ENCODE data around the gene REEP6. TPM values are rescaled to one million over a fixed set of nuclear protein-coding genes. Genes with fewer than 3 reads are reported as not detected.

The REEP6 gene
- total and polyA plus RNA-seq, 12 donors, result 16.5 to 205 (median 115) TPM

DNA sequence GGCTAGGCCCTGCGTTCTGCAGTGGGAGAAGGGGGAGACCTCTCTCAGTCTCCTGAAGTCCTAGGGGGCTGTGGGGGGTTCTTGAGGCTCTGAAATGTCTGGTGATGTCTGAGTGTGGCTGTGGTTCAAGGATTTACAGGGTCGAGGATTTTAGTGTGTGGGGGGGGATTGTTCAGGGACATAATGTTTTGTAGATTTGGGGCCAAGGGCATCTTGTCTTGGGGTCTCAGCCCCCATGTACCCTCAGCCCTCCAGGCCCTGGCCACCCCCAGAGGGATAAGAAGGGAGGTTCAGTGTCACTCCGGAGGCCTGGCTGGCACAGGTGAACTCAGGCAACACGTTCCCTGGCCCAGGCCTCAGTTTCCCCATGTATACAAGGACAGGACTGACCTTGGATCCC lies 43.5 kb upstream of the REEP6 start:
- Histone ChIP-seq H3K4me3 (no peak overlapping the region), H3K27ac (no peak overlapping the region), H3K27me3 (peaks cover 59% of the 10 kb centered on the region), H3K4me1 (replicated peaks in 1 of 2) (peaks cover 5 to 26% of the 10 kb centered on the region in 2 donors), H3K36me3 (replicated peaks in 1 of 2) (peaks cover 0 to 4% of the 10 kb centered on the region in 2 donors), H3K9me3 (replicated peaks in 1 of 3) (no peaks in the 10 kb centered on the region)
- intact Hi-C loops (cut with DNase I), result loop anchor here in 1 of 2 donors (10.0 kb wide), 1 partner anchor 133 kb away; no protein-coding TSS in a partner anchor
- no peak for TF ChIP-seq POLR2A (IDR thresholded peaks at IDR 0.05)
- TF ChIP-seq, protein P1, sequence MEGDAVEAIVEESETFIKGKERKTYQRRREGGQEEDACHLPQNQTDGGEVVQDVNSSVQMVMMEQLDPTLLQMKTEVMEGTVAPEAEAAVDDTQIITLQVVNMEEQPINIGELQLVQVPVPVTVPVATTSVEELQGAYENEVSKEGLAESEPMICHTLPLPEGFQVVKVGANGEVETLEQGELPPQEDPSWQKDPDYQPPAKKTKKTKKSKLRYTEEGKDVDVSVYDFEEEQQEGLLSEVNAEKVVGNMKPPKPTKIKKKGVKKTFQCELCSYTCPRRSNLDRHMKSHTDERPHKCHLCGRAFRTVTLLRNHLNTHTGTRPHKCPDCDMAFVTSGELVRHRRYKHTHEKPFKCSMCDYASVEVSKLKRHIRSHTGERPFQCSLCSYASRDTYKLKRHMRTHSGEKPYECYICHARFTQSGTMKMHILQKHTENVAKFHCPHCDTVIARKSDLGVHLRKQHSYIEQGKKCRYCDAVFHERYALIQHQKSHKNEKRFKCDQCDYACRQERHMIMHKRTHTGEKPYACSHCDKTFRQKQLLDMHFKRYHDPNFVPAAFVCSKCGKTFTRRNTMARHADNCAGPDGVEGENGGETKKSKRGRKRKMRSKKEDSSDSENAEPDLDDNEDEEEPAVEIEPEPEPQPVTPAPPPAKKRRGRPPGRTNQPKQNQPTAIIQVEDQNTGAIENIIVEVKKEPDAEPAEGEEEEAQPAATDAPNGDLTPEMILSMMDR (IDR thresholded peaks at IDR 0.05), result no peak
- 0 to 22% (median 20%) methylated on average over 2 to 4 of the region's 4 CpGs for WGBS, 4 donors
- DNase-seq, result no peak

DNA sequence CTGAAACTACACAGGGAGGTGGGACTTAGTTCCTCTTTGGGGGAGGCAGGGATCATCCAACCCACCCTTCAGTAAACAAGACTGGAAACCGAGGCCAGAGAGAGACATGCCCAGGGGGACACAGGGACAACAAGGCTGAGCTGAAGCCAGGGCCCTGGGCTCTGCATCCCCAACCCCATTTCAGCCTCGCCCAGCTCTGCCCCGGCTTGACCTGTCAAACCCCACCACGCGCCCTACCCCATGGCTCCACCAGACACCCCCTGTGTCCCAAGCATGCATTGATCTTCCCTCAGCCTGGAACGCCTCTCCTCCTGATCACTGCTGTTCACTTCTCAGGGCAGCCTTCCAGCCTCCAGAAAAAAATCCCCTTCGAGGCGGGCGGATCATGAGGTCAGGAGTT lies 43.0 kb upstream of the REEP6 start:
- H3K27me3 ChIP-seq, result peaks cover 64% of the 10 kb centered on the region
- no peak for DNase-seq
- no peaks in the 10 kb centered on the region for H3K9me3 ChIP-seq (replicated peaks in 1 of 3)
- 84 to 90% (median 86%) methylated on average over 7 to 9 of the region's 9 CpGs for WGBS, 4 donors
- peaks cover 5 to 26% of the 10 kb centered on the region in 2 donors for H3K4me1 ChIP-seq (replicated peaks in 1 of 2)
- no peaks in the 10 kb centered on the region for H3K36me3 ChIP-seq (replicated peaks in 1 of 2)
- H3K27ac ChIP-seq, result no peak overlapping the region
- no peak overlapping the region for H3K4me3 ChIP-seq
- intact Hi-C loops (cut with DNase I), result loop anchor here in 1 of 2 donors (10.0 kb wide), 1 partner anchor 133 kb away; no protein-coding TSS in a partner anchor
- TF ChIP-seq, protein P1 (IDR thresholded peaks at IDR 0.05), result no peak
- TF ChIP-seq POLR2A (IDR thresholded peaks at IDR 0.05), result no peak

DNA sequence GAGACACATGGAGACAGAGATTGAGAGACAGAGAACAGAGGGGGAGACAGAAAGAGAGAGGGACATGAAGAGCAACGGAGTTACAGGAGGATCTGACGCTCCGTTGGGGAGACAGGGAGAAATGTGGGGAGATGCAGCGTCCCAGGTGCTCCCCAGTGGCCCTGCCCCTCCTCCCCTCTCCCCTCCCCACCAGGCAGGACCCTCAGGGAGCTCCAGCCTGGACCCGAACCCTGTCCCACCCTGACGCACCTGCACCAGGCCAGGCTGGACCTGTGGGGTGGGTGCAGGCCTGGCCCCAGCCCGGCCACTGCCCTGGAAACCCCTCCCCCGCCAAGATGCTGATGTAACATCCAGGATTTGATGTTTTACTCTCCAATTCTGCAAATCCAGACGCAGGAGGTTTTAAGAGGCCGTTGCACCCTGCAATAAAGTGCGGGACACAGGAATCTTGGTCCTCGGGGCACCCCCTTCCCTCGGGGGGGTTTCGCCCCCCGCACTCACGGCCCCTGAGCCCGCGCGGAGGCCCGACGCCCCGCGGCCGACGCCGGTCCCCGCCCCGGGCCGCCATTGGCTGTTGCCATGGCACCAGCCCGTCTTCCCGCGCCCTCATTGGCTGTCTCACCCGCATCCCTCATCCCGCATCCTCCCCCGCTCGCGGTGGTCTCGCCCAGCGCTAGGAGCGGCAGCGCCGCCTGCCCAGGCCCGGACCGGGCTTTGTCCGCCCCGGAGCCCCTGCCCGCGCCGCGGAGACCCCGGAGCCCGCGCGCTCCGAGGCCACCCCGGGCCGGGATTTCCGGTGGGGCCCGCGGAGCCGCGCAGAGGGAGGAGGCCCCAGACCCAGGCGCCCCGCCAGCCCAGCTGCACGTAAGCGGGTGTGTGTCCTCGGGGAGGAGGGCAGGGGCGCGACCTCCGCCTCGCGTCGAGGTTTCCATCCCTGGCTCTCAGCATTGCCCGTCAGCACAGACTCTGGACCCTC lies 41.2 kb upstream of the REEP6 start, which contains the start of gene APC2:
Gene APC2 (plus strand): TSS at position 655 of the 976 bp plus-strand sequence. CDS start 2,881 bp downstream, outside the sequence.
- H3K36me3 ChIP-seq (replicated peaks in 1 of 2), result no peaks in the 10 kb centered on the region
- TF ChIP-seq, protein P1 (IDR thresholded peaks at IDR 0.05), result no peak
- TF ChIP-seq POLR2A (IDR thresholded peaks at IDR 0.05), result no peak
- WGBS, 4 donors, result 4 to 13% (median 5%) methylated on average over 19 to 74 of the region's 74 CpGs
- H3K4me3 ChIP-seq, result no peak within 1 kb of the TSS
- peaks cover 69% of the 10 kb centered on the region for H3K27me3 ChIP-seq
- DNase-seq, result peak in 1 of 7 donors; percentile 77
- H3K9me3 ChIP-seq (replicated peaks in 1 of 3), result no peaks in the 10 kb centered on the region
- H3K4me1 ChIP-seq (replicated peaks in 1 of 2), result peaks cover 5 to 24% of the 10 kb centered on the region in 2 donors
- intact Hi-C loops (cut with DNase I), result loop anchor here in 1 of 2 donors (10.0 kb wide), 1 partner anchor 135 kb away; no protein-coding TSS in a partner anchor
- peak within 1 kb of the TSS in 1 of 5 donors; percentile 49 for H3K27ac ChIP-seq

All from adrenal gland (tissue), 12 donors.